RWPE2 (cell line): ENCODE data around the gene PLIN5.

Experiments
- ATAC-seq: fragments of 200-7000 bp; cut with Tn5 transposase; 3 replicates; pipeline ENCODE4 v1.9.1; 2021; ENCODE audit warnings: low read depth
- DNase-seq: peaks from one replicate; pipeline ENCODE4 v3.0.0-alpha.2; 2020; ENCODE audit warnings: low spot score
- H3K27ac ChIP-seq: fragments of 450-650 bp; 2 replicates; pipeline ENCODE4 v1.5.1; 2017; ENCODE audit warnings: mild to moderate bottlenecking; ENCODE audit not compliant: poor library complexity, severe bottlenecking
- H3K27me3 ChIP-seq: fragments of 250-450 bp; sonication (Bioruptor Pico); 2 replicates; pipeline ENCODE4 v1.5.1; 2021; ENCODE audit warnings: mild to moderate bottlenecking, moderate library complexity; ENCODE audit not compliant: insufficient read depth, poor library complexity, severe bottlenecking
- H3K36me3 ChIP-seq: fragments of 250-450 bp; sonication (Bioruptor Pico); 2 replicates; pipeline ENCODE4 v1.5.1; 2020; ENCODE audit warnings: low read depth, mild to moderate bottlenecking, moderate library complexity
- H3K4me1 ChIP-seq: fragments of 250-450 bp; sonication (Bioruptor Pico); 2 replicates; pipeline ENCODE4 v1.5.1; 2021; ENCODE audit warnings: mild to moderate bottlenecking, moderate library complexity; ENCODE audit not compliant: insufficient read depth, poor library complexity, severe bottlenecking
- H3K4me3 ChIP-seq: fragments of 250-450 bp; sonication (Bioruptor Pico); 2 replicates; pipeline ENCODE4 v1.5.1; 2021; ENCODE audit warnings: mild to moderate bottlenecking, moderate library complexity; ENCODE audit not compliant: severe bottlenecking
- H3K9me3 ChIP-seq: fragments of 250-450 bp; sonication (Bioruptor Pico); 2 replicates; pipeline ENCODE4 v1.5.1; 2021; ENCODE audit warnings: mild to moderate bottlenecking, moderate library complexity; ENCODE audit not compliant: severe bottlenecking
- CTCF ChIP-seq: fragments of 450-650 bp; IDR thresholded peaks from one replicate; pipeline ENCODE4 v1.5.1; 2017; ENCODE audit warnings: mild to moderate bottlenecking, moderate library complexity; ENCODE audit not compliant: poor library complexity, severe bottlenecking

PLIN5 gene

GRCh38 chr19:4557144-4557970 is 22.3 kb upstream of the PLIN5 start:
- Histone ChIP-seq H3K4me3 (no peak overlapping the region), H3K4me1 (no peaks in the 10 kb centered on the region), H3K27ac (no peak overlapping the region), H3K27me3 (no peaks in the 10 kb centered on the region), H3K36me3 (no peaks in the 10 kb centered on the region), H3K9me3 (no peaks in the 10 kb centered on the region)
- DNase-seq (peak; percentile 56), ATAC-seq (peak; percentile 44; the same call in 2 of the 3 replicates)
- no peak for TF ChIP-seq CTCF

- Histone ChIP-seq H3K4me1 (no peaks in the 10 kb centered on the region), H3K36me3 (no peaks in the 10 kb centered on the region), H3K27ac (no peak overlapping the region), H3K27me3 (no peaks in the 10 kb centered on the region), H3K9me3 (no peaks in the 10 kb centered on the region), H3K4me3 (no peak overlapping the region)
- DNase-seq (no peak), ATAC-seq (peak; percentile 54)
- TF ChIP-seq CTCF, result no peak
Measured at GRCh38 chr19:4556597-4557127, 21.6 kb upstream of the PLIN5 start.

- H3K27me3 ChIP-seq, result no peaks in the 10 kb centered on the region
- H3K36me3 ChIP-seq, result no peaks in the 10 kb centered on the region
- H3K9me3 ChIP-seq, result no peaks in the 10 kb centered on the region
- TF ChIP-seq CTCF, result no peak
- no peak overlapping the region for H3K27ac ChIP-seq
- ATAC-seq (peak; percentile 55), DNase-seq (no peak)
- no peak overlapping the region for H3K4me3 ChIP-seq
- H3K4me1 ChIP-seq, result no peaks in the 10 kb centered on the region
Measured at GRCh38 chr19:4555657-4556561, 20.9 kb upstream of the PLIN5 start.

GRCh38 chr19:4554717-4555116 is 19.7 kb upstream of the PLIN5 start:
- H3K9me3 ChIP-seq, result no peaks in the 10 kb centered on the region
- H3K4me1 ChIP-seq, result no peaks in the 10 kb centered on the region
- no peak for DNase-seq
- H3K27ac ChIP-seq, result no peak overlapping the region
- ATAC-seq, result no peak
- no peak overlapping the region for H3K4me3 ChIP-seq
- H3K36me3 ChIP-seq, result no peaks in the 10 kb centered on the region
- H3K27me3 ChIP-seq, result no peaks in the 10 kb centered on the region
- no peak for TF ChIP-seq CTCF
